Endothelial cell of hepatic sinusoid (primary cell): ENCODE measurements around the gene ADGRB3.
"Not testable (repeated sequence)": the region's sequence is repeated elsewhere in the genome, so short reads cannot be mapped to it uniquely, and the experiment has no call there.

Experiments used
- in situ Hi-C: cut with HindIII; loops from 2 replicates; pipeline ENCODE4 v1.10.0; 2017; ENCODE audit warnings: low sequenced_read_pairs

ADGRB3 gene

DNA sequence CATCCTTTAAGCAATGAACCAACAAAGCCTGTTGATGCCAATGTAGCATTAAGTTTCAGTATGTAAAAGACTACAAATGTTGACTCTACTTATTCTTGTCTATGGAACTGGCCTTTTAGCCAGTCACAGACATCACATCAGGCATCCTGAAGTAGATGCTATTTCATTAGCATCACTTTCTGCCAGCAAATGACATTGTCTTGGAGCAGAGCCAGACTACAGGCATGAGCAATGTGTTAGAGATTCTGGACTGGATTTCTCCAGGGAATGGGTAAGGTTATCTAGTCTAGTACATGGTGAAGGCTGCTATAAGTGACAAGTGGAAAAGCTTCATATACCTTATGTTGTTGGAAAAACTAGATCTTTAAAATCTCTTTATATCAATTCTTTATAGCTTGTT is 142.9 kb downstream of the ADGRB3 start:
- in situ Hi-C loops, result no loop called here

DNA sequence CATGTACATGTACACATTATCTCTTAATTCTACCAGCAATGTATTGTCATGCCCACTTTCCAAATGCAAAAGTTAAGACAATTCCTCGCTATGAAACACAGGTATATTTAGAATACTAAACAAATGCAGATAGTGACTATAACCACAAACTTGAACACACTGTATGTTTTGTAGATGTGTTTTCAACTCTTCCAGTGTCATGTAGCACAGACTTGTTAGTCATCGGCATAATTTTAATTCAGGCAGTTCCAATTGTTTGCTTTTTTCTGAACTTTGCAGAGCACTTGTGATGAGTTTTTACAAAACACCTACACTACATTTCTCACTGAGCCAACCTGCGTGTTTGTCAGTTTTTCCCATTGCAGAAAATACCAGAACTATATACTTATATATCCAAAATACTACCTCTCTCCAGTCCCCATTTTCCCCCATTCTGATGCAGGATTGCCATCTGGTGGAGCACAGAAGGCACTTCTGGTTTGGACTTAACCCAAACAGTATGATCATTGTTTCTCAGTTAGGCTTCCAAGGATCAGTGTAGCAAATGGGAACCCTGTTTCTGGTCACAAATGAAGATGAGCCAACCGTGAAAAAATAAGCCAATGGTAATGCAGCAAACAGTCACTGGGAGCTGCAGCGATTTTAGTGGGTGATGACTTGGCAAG is 143.4 kb downstream of the ADGRB3 start:
- in situ Hi-C loops, result no loop called here

DNA sequence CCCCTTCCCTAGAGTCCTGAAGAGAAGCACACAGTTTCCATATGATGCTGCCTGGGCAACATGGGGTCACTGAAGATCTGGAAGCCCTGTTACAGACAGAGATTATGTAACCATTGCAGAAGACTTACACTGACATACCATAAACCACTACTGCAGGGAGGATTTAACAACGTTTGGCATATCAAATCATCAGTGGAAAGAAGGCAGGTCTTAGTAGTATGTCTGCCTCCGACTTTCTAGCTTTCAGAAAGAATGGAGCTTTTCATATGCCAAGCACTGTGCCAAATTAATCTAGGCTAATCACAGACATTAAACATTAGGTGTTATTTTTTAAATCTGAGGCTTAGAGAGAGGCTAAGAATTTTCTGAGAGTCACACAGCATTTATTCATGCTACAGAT is 144.3 kb downstream of the ADGRB3 start:
- in situ Hi-C loops, result no loop called here

DNA sequence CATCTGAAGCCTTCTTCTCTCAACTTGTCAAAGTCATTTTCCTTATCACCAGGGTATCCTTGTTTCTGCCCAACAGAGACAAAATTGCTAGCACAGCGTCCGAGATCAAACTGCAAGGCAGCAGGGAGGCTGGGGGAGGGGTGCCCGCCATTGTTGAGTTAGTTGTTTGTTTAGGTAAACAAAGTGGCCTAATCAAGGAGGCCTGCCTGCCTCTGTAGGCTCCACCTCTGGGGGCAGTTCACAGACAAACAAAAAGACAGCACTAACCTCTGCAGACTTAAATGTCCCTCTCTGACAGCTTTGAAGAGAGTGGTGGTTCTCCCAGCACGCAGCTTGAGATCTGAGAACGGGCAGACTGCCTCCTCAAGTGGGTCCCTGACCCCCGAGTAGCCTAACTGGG is 155.0 kb downstream of the ADGRB3 start:
- in situ Hi-C loops, result not testable (repeated sequence)

DNA sequence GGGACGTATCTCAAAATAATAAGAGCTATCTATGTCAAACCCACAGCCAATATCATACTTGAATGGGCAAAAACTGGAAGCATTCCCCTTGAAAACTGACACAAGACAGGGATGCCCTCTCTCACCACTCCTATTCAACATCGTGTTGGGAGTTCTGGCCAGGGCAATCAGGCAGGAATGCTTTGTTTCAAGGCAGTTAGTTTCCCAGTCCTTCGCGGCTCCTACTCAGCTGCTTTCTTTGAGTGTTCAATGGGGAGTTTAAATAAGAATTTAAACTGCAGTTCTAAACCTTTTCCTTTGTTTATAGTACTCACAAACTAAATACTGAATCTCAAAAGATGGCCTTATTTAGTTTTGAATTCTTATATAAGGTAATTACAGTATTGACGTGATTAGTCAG is 179.9 kb downstream of the ADGRB3 start:
- in situ Hi-C loops, result not testable (repeated sequence)

DNA sequence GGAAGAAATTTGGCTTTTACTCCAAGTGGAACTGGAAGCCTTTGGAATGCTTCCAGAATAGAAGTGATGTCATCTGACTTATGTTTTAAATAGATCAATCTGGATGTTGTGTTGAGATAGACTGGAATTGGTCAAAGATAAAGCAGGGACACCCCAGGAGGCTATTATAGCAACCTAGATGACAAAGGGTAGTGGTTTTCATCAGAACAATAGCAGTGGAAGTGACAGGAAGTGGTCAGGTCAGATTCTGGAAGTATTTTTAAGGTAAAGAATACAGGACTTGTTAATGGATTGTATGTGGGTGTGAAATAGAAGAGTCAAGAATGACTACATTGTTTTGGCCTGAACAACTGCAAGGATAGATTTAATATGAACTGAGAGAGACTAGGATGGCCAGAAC is 191.4 kb downstream of the ADGRB3 start:
- in situ Hi-C loops, result no loop called here

- in situ Hi-C loops, result no loop called here
Observed at GRCh38 chr6:68834551-68834950, 199.5 kb downstream of the ADGRB3 start.

GRCh38 chr6:68838571-68838970 is 203.5 kb downstream of the ADGRB3 start:
- in situ Hi-C loops, result no loop called here

GRCh38 chr6:68852791-68853190 is 217.7 kb downstream of the ADGRB3 start:
- in situ Hi-C loops, result no loop called here

GRCh38 chr6:68859233-68859632 is 224.2 kb downstream of the ADGRB3 start:
- in situ Hi-C loops, result no loop called here

- in situ Hi-C loops, result no loop called here
Observed at GRCh38 chr6:68868646-68869045, 233.6 kb downstream of the ADGRB3 start.

GRCh38 chr6:68873236-68873635 is 238.2 kb downstream of the ADGRB3 start:
- in situ Hi-C loops, result no loop called here

- in situ Hi-C loops, result no loop called here
Observed at GRCh38 chr6:68874747-68875146, 239.7 kb downstream of the ADGRB3 start.

- in situ Hi-C loops, result no loop called here
Observed at GRCh38 chr6:68875403-68875802, 240.3 kb downstream of the ADGRB3 start.

DNA sequence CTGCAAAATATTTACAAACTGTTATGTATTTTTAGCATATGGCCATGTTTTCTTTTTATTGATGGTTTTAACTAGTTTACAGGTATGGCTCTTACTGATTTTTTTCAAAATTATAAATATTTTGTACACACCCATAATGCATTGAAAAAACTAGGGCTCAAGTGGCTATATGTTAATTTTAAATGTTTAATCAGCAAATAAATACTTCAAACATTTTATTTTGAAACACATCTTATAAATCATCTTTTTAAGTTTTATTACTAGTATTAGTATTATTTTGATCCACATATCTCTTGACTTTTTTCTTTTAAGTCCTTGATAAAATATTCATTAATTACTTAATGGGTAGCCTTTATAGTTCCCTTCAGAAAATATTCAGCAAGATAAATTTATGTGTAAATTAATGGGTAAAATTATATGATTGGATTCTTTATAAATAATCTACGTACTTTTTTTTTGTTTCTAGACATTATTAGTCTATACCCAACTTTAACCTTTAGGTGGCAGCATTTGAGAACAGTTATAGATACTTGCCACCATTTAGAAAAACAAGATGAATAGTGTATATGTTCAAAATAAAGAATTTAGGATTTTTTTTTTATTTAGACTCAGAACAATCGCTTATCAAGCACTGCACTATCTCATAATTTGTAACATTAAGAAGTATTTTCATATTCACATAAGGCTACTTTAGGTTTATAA is 241.9 kb downstream of the ADGRB3 start:
- in situ Hi-C loops, result no loop called here

- in situ Hi-C loops, result no loop called here
Observed at GRCh38 chr6:68880050-68880813, 245.2 kb downstream of the ADGRB3 start.

DNA sequence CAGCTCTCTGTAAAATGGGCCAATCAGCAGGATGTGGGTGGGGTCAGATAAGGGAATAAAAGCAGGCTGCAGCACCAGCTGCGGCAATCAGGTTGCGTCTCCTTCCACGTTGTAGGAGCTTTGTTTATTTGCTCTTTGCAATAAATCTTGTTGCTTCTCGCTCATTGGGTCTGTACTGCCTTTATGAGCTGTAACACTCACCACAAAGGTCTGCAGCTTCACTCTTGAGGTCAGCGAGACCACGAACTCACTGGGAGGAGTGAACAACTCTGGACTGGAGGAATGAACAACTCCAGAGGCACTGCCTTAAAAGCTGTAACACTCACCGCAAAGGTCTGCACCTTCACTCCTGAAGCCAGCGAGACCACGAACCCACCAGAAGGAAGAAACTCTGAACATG is 248.2 kb downstream of the ADGRB3 start:
- in situ Hi-C loops, result not testable (repeated sequence)

- in situ Hi-C loops, result no loop called here
Observed at GRCh38 chr6:68891419-68891818, 256.3 kb downstream of the ADGRB3 start.

DNA sequence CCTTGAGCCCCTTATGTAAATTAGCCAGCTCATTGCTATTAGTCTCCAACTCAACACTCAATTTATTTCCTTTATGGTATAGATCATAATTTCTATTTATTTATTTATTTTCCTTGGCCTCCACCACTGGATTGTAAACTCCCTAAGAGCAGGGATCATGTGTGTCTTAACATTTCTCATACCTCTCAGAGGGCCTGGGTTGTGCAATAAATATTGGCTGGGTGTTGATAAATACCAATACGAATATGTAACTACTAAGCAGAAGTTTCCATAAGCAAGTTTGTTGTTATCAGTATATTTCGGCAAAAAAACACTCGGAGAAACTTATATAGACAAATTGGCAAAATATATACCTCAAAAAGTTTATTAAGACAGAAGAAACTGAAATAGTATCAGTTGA is 257.4 kb downstream of the ADGRB3 start:
- in situ Hi-C loops, result no loop called here

GRCh38 chr6:68895929-68896328 is 260.8 kb downstream of the ADGRB3 start:
- in situ Hi-C loops, result no loop called here

GRCh38 chr6:68901044-68901443 is 266.0 kb downstream of the ADGRB3 start:
- in situ Hi-C loops, result no loop called here

DNA sequence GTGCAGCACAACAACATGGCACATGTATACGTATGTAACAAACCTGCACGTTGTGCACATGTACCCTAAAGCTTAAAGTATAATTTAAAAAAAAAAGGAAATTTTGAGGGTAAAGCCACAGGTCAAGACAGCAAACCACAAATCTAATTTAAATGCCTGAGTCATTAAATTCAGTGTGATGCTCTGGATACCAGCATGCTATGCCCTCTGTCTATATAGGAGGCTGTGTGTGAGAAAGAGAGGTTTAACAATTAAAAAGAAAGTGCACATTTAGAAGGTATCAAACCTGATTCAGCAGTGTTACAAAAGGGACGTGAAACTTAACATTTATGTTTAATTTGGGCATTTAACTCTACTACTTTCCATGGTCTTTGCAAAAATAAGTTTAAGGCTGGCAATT is 276.3 kb downstream of the ADGRB3 start:
- in situ Hi-C loops, result no loop called here
